ENCODE measurements around the gene PLEKHM3. TPM values are rescaled to one million over a fixed set of nuclear protein-coding genes. Genes with fewer than 3 reads are reported as not detected.

PLEKHM3 gene
- total and polyA plus RNA-seq, 2 of the 4 experiments (the other 2 are of a cell fraction): 2.4 to 11.3 TPM

- no peak overlapping the region for H2BK120ac ChIP-seq (ENCODE audit: low read depth, low read length)
- no peaks in the 10 kb centered on the region for H3K36me3 ChIP-seq (ENCODE audit: control insufficient read depth, insufficient read depth, low read length)
- H3K79me1 ChIP-seq (ENCODE audit: low read depth in 1 of 2, low read length in 2 of 2): no peaks in the 10 kb centered on the region
- H3K4me2 ChIP-seq (ENCODE audit: low read depth, low read length): no peak overlapping the region
- H3K9me3 ChIP-seq (ENCODE audit: control insufficient read depth, insufficient read depth, low read length): no peaks in the 10 kb centered on the region
- intact Hi-C loops (cut with micrococcal nuclease): no loop called here
- in situ Hi-C loops (cut with MboI; ENCODE audit: low sequenced_read_pairs): no loop called here
- no peak overlapping the region for H2AK9ac ChIP-seq (replicated peaks; ENCODE audit: low read depth, low read length, poor library complexity)
- no peak overlapping the region for H3K27ac ChIP-seq (ENCODE audit: insufficient read depth, low read length)
- TF ChIP-seq, protein P1, sequence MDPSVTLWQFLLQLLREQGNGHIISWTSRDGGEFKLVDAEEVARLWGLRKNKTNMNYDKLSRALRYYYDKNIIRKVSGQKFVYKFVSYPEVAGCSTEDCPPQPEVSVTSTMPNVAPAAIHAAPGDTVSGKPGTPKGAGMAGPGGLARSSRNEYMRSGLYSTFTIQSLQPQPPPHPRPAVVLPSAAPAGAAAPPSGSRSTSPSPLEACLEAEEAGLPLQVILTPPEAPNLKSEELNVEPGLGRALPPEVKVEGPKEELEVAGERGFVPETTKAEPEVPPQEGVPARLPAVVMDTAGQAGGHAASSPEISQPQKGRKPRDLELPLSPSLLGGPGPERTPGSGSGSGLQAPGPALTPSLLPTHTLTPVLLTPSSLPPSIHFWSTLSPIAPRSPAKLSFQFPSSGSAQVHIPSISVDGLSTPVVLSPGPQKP (IDR thresholded peaks at IDR 0.05; ENCODE audit: borderline replicate concordance, low read depth, low read length): no peak
- no peak for TF ChIP-seq NFE2L2 (IDR thresholded peaks at IDR 0.05; ENCODE audit: low read depth, low read length)
- no peak for TF ChIP-seq FOS (IDR thresholded peaks at IDR 0.05; ENCODE audit: low read depth, low read length)
- no peak for TF ChIP-seq SMC3 (IDR thresholded peaks at IDR 0.05; ENCODE audit: low read depth, low read length)
- no peak for TF ChIP-seq RAD21 (IDR thresholded peaks at IDR 0.05; ENCODE audit: low read length)
- TF ChIP-seq MAZ (IDR thresholded peaks at IDR 0.05; ENCODE audit: borderline replicate concordance, low read depth, low read length): no peak
- no peak for TF ChIP-seq CEBPB (IDR thresholded peaks at IDR 0.05; ENCODE audit: low read depth, low read length)
- TF ChIP-seq RFX5 (IDR thresholded peaks at IDR 0.05; ENCODE audit: low read depth, low read length): no peak
- no peak for TF ChIP-seq RCOR1 (IDR thresholded peaks at IDR 0.05; ENCODE audit: insufficient replicate concordance, low read length)
- TF ChIP-seq CTCF (conservative IDR thresholded peaks at IDR 0.05; ENCODE audit: low read depth, low read length): no peak
- TF ChIP-seq BHLHE40 (IDR thresholded peaks at IDR 0.05; ENCODE audit: low read depth, low read length): no peak
- TF ChIP-seq POLR2A (IDR thresholded peaks at IDR 0.05; ENCODE audit: low read depth, low read length): no peak
- TF ChIP-seq MAFK (IDR thresholded peaks at IDR 0.05; ENCODE audit: low read depth, low read length): no peak
- no peak overlapping the region for H2AFZ ChIP-seq (replicated peaks; ENCODE audit: low read length, poor library complexity)
- H3K4me1 ChIP-seq (ENCODE audit: control insufficient read depth, insufficient read depth, low read length): no peaks in the 10 kb centered on the region
- dilution Hi-C loops (cut with HindIII; ENCODE audit: low sequenced_read_pairs, unreplicated experiment): no loop called here
- no peak overlapping the region for H3K4me3 ChIP-seq (ENCODE audit: insufficient read depth, low read depth, low read length)
- no peak overlapping the region for H4K91ac ChIP-seq (ENCODE audit: insufficient read depth, low read depth, low read length)
- H3K27me3 ChIP-seq (ENCODE audit: control insufficient read depth, insufficient read depth, low read length): no peaks in the 10 kb centered on the region
- H3K9ac ChIP-seq (ENCODE audit: low read depth, low read length): no peak overlapping the region
- no peak overlapping the region for H3K18ac ChIP-seq (ENCODE audit: low read depth, low read length)
- no peak overlapping the region for H4K5ac ChIP-seq (ENCODE audit: low read depth, low read length)
- ChIA-PET CTCF (interaction anchor here (0.6 kb wide), 1 partner anchor 8 kb away, joined by 3 read pairs; no protein-coding TSS in a partner anchor), POLR2A (ENCODE audit: unreplicated experiment) (no interaction called here)
- H3K4ac ChIP-seq (ENCODE audit: low read depth, low read length): no peak overlapping the region
- ATAC-seq (ENCODE audit: low read depth) (no peak), DNase-seq (no peak)
- H3K14ac ChIP-seq (replicated peaks; ENCODE audit: low read depth, low read length): no peak overlapping the region
- WGBS, 2 experiments (ENCODE audit: extremely low coverage in 2 of 2, insufficient read length in 1 of 2): 83% methylated on average over 4 of the region's 8 CpGs; no CpG with 5 or more reads in 1 of the 2 experiments
- no peaks in the 10 kb centered on the region for H4K20me1 ChIP-seq (ENCODE audit: insufficient read depth, low read length)
- H2AK5ac ChIP-seq (ENCODE audit: low read depth, low read length): no peak overlapping the region
- H3K23ac ChIP-seq (ENCODE audit: low read depth, low read length): no peak overlapping the region
- no peaks in the 10 kb centered on the region for H3K9me1 ChIP-seq (ENCODE audit: insufficient read depth, low read length)
- no peak overlapping the region for H3K56ac ChIP-seq (ENCODE audit: extremely low read depth, insufficient read depth, low read length)
- H4K8ac ChIP-seq (ENCODE audit: low read depth in 2 of 2, low read length in 2 of 2): no peak overlapping the region
- no peak overlapping the region for H2BK5ac ChIP-seq (ENCODE audit: low read depth, low read length, poor library complexity, severe bottlenecking)
- H2BK20ac ChIP-seq (ENCODE audit: low read depth, low read length): no peak overlapping the region
- no peak overlapping the region for H2BK15ac ChIP-seq (ENCODE audit: low read depth, low read length)
- no TSS peak for BruUV-seq (replicated peaks)
Measured at GRCh38 chr2:207939342-207940108, 85.8 kb downstream of the PLEKHM3 start.

Measured in IMR-90 (cell line).